Smooth muscle cell (in vitro differentiated cells): ENCODE data around the gene ITPKA. TPM values are rescaled to one million over a fixed set of nuclear protein-coding genes. Genes with fewer than 3 reads are reported as not detected.

ENCODE experiments used
- DNase-seq: peaks from one replicate; lab custom pipeline; 2025; ENCODE audit not compliant: unreplicated experiment; lab: John Stamatoyannopoulos, UW
- H2AFZ ChIP-seq: fragments of 200-600 bp; sonication (generic); 2 replicates; pipeline ENCODE4 v1.6.0; 2016; ENCODE audit warnings: antibody characterized with exemption, low read depth, mild to moderate bottlenecking
- H3F3A ChIP-seq: fragments of 200-600 bp; sonication (generic); 2 replicates; pipeline ENCODE4 v1.6.0; 2017; ENCODE audit warnings: antibody characterized with exemption, low read depth
- H3K27ac ChIP-seq: fragments of 200-600 bp; sonication (generic); 2 replicates; pipeline ENCODE4 v1.5.1; 2016; ENCODE audit warnings: low read depth, mild to moderate bottlenecking
- H3K27me3 ChIP-seq: fragments of 200-600 bp; sonication (generic); 2 replicates; pipeline ENCODE4 v1.6.1; 2016; ENCODE audit warnings: low read depth, mild to moderate bottlenecking
- H3K36me3 ChIP-seq: fragments of 200-600 bp; sonication (generic); 2 replicates; pipeline ENCODE4 v1.5.1; 2016; ENCODE audit warnings: low read depth
- H3K4me1 ChIP-seq: fragments of 200-600 bp; sonication (generic); 2 replicates; pipeline ENCODE4 v1.5.1; 2016; ENCODE audit warnings: low read depth
- H3K4me2 ChIP-seq: fragments of 200-600 bp; sonication (generic); 2 replicates; pipeline ENCODE4 v1.6.0; 2016; ENCODE audit warnings: mild to moderate bottlenecking
- H3K4me3 ChIP-seq: fragments of 200-600 bp; sonication (generic); 2 replicates; pipeline ENCODE4 v1.5.1; 2016; ENCODE audit warnings: mild to moderate bottlenecking
- H3K79me2 ChIP-seq: fragments of 200-600 bp; sonication (generic); 2 replicates; pipeline ENCODE4 v1.6.0; 2016; ENCODE audit warnings: low read depth, mild to moderate bottlenecking
- H3K9ac ChIP-seq: fragments of 200-600 bp; sonication (generic); 2 replicates; pipeline ENCODE4 v1.6.0; 2016; ENCODE audit warnings: low read depth
- H3K9me3 ChIP-seq: fragments of 200-600 bp; sonication (generic); replicated peaks from 2 replicates; pipeline ENCODE4 v1.5.1; 2016; ENCODE audit warnings: low read depth
- H4K20me1 ChIP-seq: fragments of 200-600 bp; sonication (generic); 2 replicates; pipeline ENCODE4 v1.6.0; 2016; ENCODE audit warnings: low read depth
- CTCF ChIP-seq: fragments of 200-600 bp; sonication (generic); IDR thresholded peaks from 2 replicates; pipeline ENCODE4 v1.5.1; 2017; ENCODE audit warnings: borderline replicate concordance, mild to moderate bottlenecking, antibody characterized with exemption; ENCODE audit not compliant: insufficient read depth, poor library complexity, severe bottlenecking
- WGBS: methylation state at CpG from one replicate; pipeline ENCODE4 v1.1.7; 2016; ENCODE audit warnings: low lambda C conversion rate; 5-methylcytosine and 5-hydroxymethylcytosine counted together
- polyA plus RNA-seq: library from polyadenylated mRNA; unstranded; fragments of >200 nt; fragmentation: Nextera tagmentation; extraction: Ambion mirVana; gene quantifications from 2 replicates; pipeline ENCODE4 v1.2.1, GENCODE V29; 2016
- total RNA-seq: library from RNA; depleted of rRNA; stranded (reverse); fragments of >200 nt; gene quantifications from 2 replicates; pipeline ENCODE4 v1.2.3, GENCODE V29; 2014

The ITPKA gene
- total and polyA plus RNA-seq, 2 experiments from 2014 or later: 2.1 to 2.8 TPM

- Histone ChIP-seq H3K4me2 (peak overlapping the region; percentile 88), H3F3A (no peaks in the 10 kb centered on the region), H3K79me2 (no peaks in the 10 kb centered on the region), H3K9ac (no peak overlapping the region), H3K9me3 (no peaks in the 10 kb centered on the region), H3K4me1 (peaks cover 24% of the 10 kb centered on the region), H3K36me3 (no peaks in the 10 kb centered on the region), H2AFZ (no peak overlapping the region), H3K27ac (no peak overlapping the region), H4K20me1 (no peaks in the 10 kb centered on the region), H3K27me3 (peaks cover 69% of the 10 kb centered on the region), H3K4me3 (peak overlapping the region; percentile 18)
- TF ChIP-seq CTCF: no peak
- no peak for DNase-seq
- 10% methylated on average over 31 of the region's 56 CpGs for WGBS
These were observed 17.7 kb downstream of the ITPKA start for GRCh38 chr15:41511331-41511898.

DNA sequence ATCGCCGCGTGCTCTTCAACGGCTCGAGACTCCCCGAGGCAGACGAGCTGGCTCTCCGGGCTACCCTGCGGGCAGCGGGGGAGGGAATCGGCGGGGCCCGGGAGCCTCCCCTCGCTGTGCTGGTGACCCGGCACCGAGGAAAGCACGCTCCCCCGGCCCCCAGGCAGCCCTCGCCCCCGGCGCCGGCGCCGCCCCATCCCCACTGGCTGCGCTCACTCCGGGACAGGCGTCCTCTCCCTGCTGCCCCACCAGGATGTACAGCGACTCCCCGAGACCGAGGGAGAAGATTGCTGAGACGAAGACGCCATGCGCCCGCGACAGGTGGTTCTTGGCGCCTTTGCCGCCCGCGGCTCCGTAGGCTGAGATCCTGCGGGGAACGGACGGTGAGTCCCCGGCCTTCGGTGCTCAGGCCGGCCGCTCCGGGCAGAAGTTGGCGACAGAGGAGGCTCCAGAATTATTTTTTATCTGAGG lies 18.3 kb downstream of the ITPKA start:
- peak overlapping the region; percentile 18 for H3K4me3 ChIP-seq
- no peak for TF ChIP-seq CTCF
- no peaks in the 10 kb centered on the region for H3K9me3 ChIP-seq
- peaks cover 24% of the 10 kb centered on the region for H3K4me1 ChIP-seq
- no peaks in the 10 kb centered on the region for H3K79me2 ChIP-seq
- no peaks in the 10 kb centered on the region for H4K20me1 ChIP-seq
- WGBS: 7% methylated on average over 25 of the region's 49 CpGs
- H3K27me3 ChIP-seq: peaks cover 64% of the 10 kb centered on the region
- H3K27ac ChIP-seq: no peak overlapping the region
- no peak overlapping the region for H3K9ac ChIP-seq
- H3K4me2 ChIP-seq: peak overlapping the region; percentile 88
- no peaks in the 10 kb centered on the region for H3F3A ChIP-seq
- no peak overlapping the region for H2AFZ ChIP-seq
- DNase-seq: no peak
- no peaks in the 10 kb centered on the region for H3K36me3 ChIP-seq

- Histone ChIP-seq H3K27ac (no peak overlapping the region), H3K4me3 (peak overlapping the region; percentile 40), H4K20me1 (no peaks in the 10 kb centered on the region), H2AFZ (no peak overlapping the region), H3K36me3 (no peaks in the 10 kb centered on the region), H3F3A (no peaks in the 10 kb centered on the region), H3K4me2 (peak overlapping the region; percentile 88), H3K9ac (no peak overlapping the region), H3K27me3 (peaks cover 60% of the 10 kb centered on the region), H3K9me3 (no peaks in the 10 kb centered on the region), H3K79me2 (no peaks in the 10 kb centered on the region), H3K4me1 (peaks cover 24% of the 10 kb centered on the region)
- WGBS: 20% methylated on average over 31 of the region's 33 CpGs
- no peak for TF ChIP-seq CTCF
- DNase-seq: no peak
These were observed 18.9 kb downstream of the ITPKA start for GRCh38 chr15:41512512-41512939.
